Measurements from ENCODE around the gene SLC2A1. TPM values are rescaled to one million over a fixed set of nuclear protein-coding genes. Genes with fewer than 3 reads are reported as not detected.

Gene SLC2A1
- total RNA-seq, 2 donors from 2014 or later: 25.0 to 51.5 TPM

- no peaks in the 10 kb centered on the region for H3K36me3 ChIP-seq
- no peak for DNase-seq (ENCODE audit: low spot score)
- no peak overlapping the region for H3K27ac ChIP-seq
- TF ChIP-seq CTCF (IDR thresholded peaks at IDR 0.05): no peak
- H3K9me3 ChIP-seq: peaks cover 0 to 6% of the 10 kb centered on the region in 2 donors
- no peak overlapping the region for H3K4me3 ChIP-seq
- H3K4me1 ChIP-seq: no peaks in the 10 kb centered on the region
- no peaks in the 10 kb centered on the region for H3K27me3 ChIP-seq
Measured at GRCh38 chr1:42877380-42877779, 81.3 kb downstream of the SLC2A1 start.

GRCh38 chr1:42876009-42876408, 82.7 kb downstream of the SLC2A1 start:
- peaks cover 0 to 6% of the 10 kb centered on the region in 2 donors for H3K9me3 ChIP-seq
- TF ChIP-seq CTCF (IDR thresholded peaks at IDR 0.05): no peak
- no peak overlapping the region for H3K27ac ChIP-seq
- no peaks in the 10 kb centered on the region for H3K27me3 ChIP-seq
- H3K4me1 ChIP-seq: no peaks in the 10 kb centered on the region
- no peak for DNase-seq (ENCODE audit: low spot score)
- no peak overlapping the region for H3K4me3 ChIP-seq
- H3K36me3 ChIP-seq: no peaks in the 10 kb centered on the region

Other genes starting within 250 kb of the SLC2A1 start
- gene CLDN19, start 218.6 kb downstream of the SLC2A1 start, total RNA-seq: under 1 TPM in 1 of 2 donors, not detected in 1; 0.28 TPM
- gene P3H1, start 191.8 kb downstream of the SLC2A1 start, total RNA-seq: 10 to 100 TPM; 11.3 to 15.6 TPM
- 1 to 10 TPM; 3.0 to 3.6 TPM for gene C1orf50, start 191.6 kb downstream of the SLC2A1 start, total RNA-seq
- not detected for gene TMEM269, start 173.9 kb downstream of the SLC2A1 start, total RNA-seq
- 1 to 10 TPM; 3.3 to 5.6 TPM for gene ERMAP, start 141.7 kb downstream of the SLC2A1 start, total RNA-seq
- gene SVBP, start 141.5 kb downstream of the SLC2A1 start, total RNA-seq: 10 to 100 TPM; 14.5 to 22.1 TPM
- gene ZNF691, start 112.3 kb downstream of the SLC2A1 start, total RNA-seq: 10 to 100 TPM; 10.2 to 11.6 TPM
- 10 to 100 TPM; 28.4 to 34.0 TPM for gene EBNA1BP2, start 213.4 kb upstream of the SLC2A1 start, total RNA-seq
- under 1 TPM in 1 of 2 donors, not detected in 1; 0.12 TPM for gene CFAP57, start 213.5 kb upstream of the SLC2A1 start, total RNA-seq